Trophoblast cell (in vitro differentiated cells and primary cell): ENCODE results near the gene CCNB1.
A peak's percentile ranks its signal among the peaks of the same experiment; 100 is the strongest.

ENCODE experiments used
- DNase-seq, 2 donors: peaks; one replicate each; pipeline ENCODE4 v3.0.0-alpha.2; 2016
- H2AFZ ChIP-seq: 2 replicates; pipeline ENCODE4 v1.6.1; 2013; ENCODE audit warnings: low read length, moderate library complexity, mild to moderate bottlenecking; ENCODE audit not compliant: insufficient read depth, poor library complexity
- H2AK5ac ChIP-seq: 2 replicates; pipeline ENCODE4 v1.6.1; 2013; ENCODE audit warnings: mild to moderate bottlenecking, low read length
- H2BK120ac ChIP-seq: 2 replicates; pipeline ENCODE4 v1.6.1; 2013; ENCODE audit warnings: low read length, mild to moderate bottlenecking, moderate library complexity; ENCODE audit not compliant: insufficient read depth, poor library complexity
- H2BK12ac ChIP-seq: 2 replicates; pipeline ENCODE4 v1.6.1; 2013; ENCODE audit warnings: mild to moderate bottlenecking, low read length, moderate library complexity
- H2BK5ac ChIP-seq: 2 replicates; pipeline ENCODE4 v1.6.1; 2013; ENCODE audit warnings: low read length, low read depth, moderate library complexity, mild to moderate bottlenecking; ENCODE audit not compliant: poor library complexity
- H3K14ac ChIP-seq: 2 replicates; pipeline ENCODE4 v1.6.1; 2013; ENCODE audit warnings: mild to moderate bottlenecking, low read length
- H3K18ac ChIP-seq: 2 replicates; pipeline ENCODE4 v1.6.1; 2013; ENCODE audit warnings: mild to moderate bottlenecking, low read length
- H3K23ac ChIP-seq: 2 replicates; pipeline ENCODE4 v1.6.1; 2013; ENCODE audit warnings: low read length
- H3K27ac ChIP-seq: 2 replicates; pipeline ENCODE4 v1.5.1; 2013; ENCODE audit warnings: low read depth, mild to moderate bottlenecking, inconsistent platforms, low read length, moderate library complexity
- H3K27me3 ChIP-seq: 2 replicates; pipeline ENCODE4 v1.6.1; 2013; ENCODE audit warnings: inconsistent platforms, mild to moderate bottlenecking, low read length, moderate library complexity; ENCODE audit not compliant: insufficient read depth
- H3K36me3 ChIP-seq, 2 experiments: 1 replicate in 1 of 2; 2 replicates in 1 of 2; pipeline ENCODE4 v1.6.1; 2013; ENCODE audit warnings: low read length in 2 of 2, mild to moderate bottlenecking in 2 of 2, moderate library complexity in 1 of 2; ENCODE audit not compliant: insufficient read depth in 2 of 2, control insufficient read depth in 1 of 2
- H3K4ac ChIP-seq: 2 replicates; pipeline ENCODE4 v1.6.1; 2013; ENCODE audit warnings: low read depth, mild to moderate bottlenecking, low read length, moderate library complexity
- H3K4me1 ChIP-seq, 2 experiments: 1 replicate in 1 of 2; 2 replicates in 1 of 2; pipeline ENCODE4 v1.6.1; 2013; ENCODE audit warnings: low read length in 2 of 2, mild to moderate bottlenecking in 2 of 2, moderate library complexity in 1 of 2; ENCODE audit not compliant: insufficient read depth in 2 of 2, control insufficient read depth in 1 of 2
- H3K4me2 ChIP-seq: 2 replicates; pipeline ENCODE4 v1.6.1; 2013; ENCODE audit warnings: inconsistent platforms, mild to moderate bottlenecking, low read length, moderate library complexity
- H3K4me3 ChIP-seq: 2 replicates; pipeline ENCODE4 v1.5.1; 2013; ENCODE audit warnings: mild to moderate bottlenecking, low read depth, low read length, inconsistent platforms
- H3K79me1 ChIP-seq: one replicate; pipeline ENCODE4 v1.6.1; 2013; ENCODE audit warnings: low read length
- H3K79me2 ChIP-seq: 2 replicates; pipeline ENCODE4 v1.6.1; 2013; ENCODE audit warnings: low read length, mild to moderate bottlenecking; ENCODE audit not compliant: control insufficient read depth, insufficient read depth, poor library complexity
- H3K9ac ChIP-seq: 2 replicates; pipeline ENCODE4 v1.6.1; 2013; ENCODE audit warnings: mild to moderate bottlenecking, low read length
- H3K9me3 ChIP-seq: 2 replicates; pipeline ENCODE4 v1.6.1; 2013; ENCODE audit warnings: low read depth, mild to moderate bottlenecking, control low read depth, inconsistent platforms, low read length; ENCODE audit not compliant: insufficient read depth
- H4K12ac ChIP-seq: 2 replicates; pipeline ENCODE4 v1.6.1; 2013; ENCODE audit warnings: low read depth, mild to moderate bottlenecking, low read length, moderate library complexity
- H4K8ac ChIP-seq: 2 replicates; pipeline ENCODE4 v1.6.1; 2013; ENCODE audit warnings: low read depth, mild to moderate bottlenecking, low read length, moderate library complexity
- H4K91ac ChIP-seq: one replicate; pipeline ENCODE4 v1.6.1; 2013; ENCODE audit warnings: low read depth, mild to moderate bottlenecking, low read length, moderate library complexity
- WGBS: extraction: QIAGEN DNeasy Blood & Tissue Kit; methylation state at CpG from one replicate; pipeline ENCODE4 v1.1.7; 2013; ENCODE audit warnings: missing lambda C conversion rate; ENCODE audit not compliant: insufficient read length, insufficient coverage; ENCODE audit errors: extremely low coverage; 5-methylcytosine and 5-hydroxymethylcytosine counted together

Gene CCNB1

DNA sequence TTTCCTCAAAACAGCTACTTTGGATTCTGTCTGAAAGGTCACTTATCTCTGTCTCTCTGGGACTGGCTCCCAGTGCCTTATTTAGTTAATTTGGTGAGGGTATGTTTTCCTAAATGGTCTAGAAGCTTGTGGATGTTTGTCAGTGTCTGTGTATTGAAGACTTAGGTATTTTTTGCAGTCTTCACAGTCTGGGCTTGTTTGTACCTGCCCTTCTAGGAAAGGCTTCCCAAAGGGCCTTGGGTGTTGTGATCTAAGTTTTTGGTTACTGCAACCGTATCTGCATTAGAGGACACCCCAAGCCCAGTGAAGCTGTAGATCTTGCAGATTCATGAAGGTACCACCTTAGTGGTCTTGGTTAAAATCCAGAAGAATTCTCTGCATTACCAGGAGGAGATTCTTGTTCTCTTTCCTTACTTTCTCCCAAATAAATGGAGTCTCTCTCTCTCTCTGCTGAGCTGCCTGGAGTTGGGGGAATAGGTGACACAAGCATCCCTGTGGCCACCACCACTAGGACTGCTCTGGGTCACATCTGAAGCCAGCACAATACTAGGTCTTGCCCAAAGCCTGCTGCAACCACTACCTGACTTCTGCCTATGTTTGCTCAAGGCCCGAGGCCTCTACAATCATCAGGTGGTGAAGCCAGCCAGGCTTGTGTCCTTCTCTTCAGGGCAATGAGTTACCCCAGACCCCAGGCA is 17.8 kb upstream of the CCNB1 start:
- no peaks in the 10 kb centered on the region for H3K4me1 ChIP-seq
- no peak overlapping the region for H2BK120ac ChIP-seq
- H3K14ac ChIP-seq, result no peak overlapping the region
- H3K18ac ChIP-seq, result no peak overlapping the region
- H2BK5ac ChIP-seq, result no peak overlapping the region
- H3K9ac ChIP-seq, result no peak overlapping the region
- no peak overlapping the region for H3K4me2 ChIP-seq
- DNase-seq, result no peak
- no CpG with 5 or more reads among the region's 2 CpGs for WGBS
- no peak overlapping the region for H3K27ac ChIP-seq
- H2BK12ac ChIP-seq, result no peak overlapping the region
- H4K12ac ChIP-seq, result no peak overlapping the region
- H4K91ac ChIP-seq, result peak overlapping the region; percentile 19
- H3K4me3 ChIP-seq, result no peak overlapping the region
- no peaks in the 10 kb centered on the region for H3K79me2 ChIP-seq
- no peaks in the 10 kb centered on the region for H3K79me1 ChIP-seq
- no peak overlapping the region for H3K4ac ChIP-seq
- H4K8ac ChIP-seq, result no peak overlapping the region
- no peak overlapping the region for H2AK5ac ChIP-seq
- H2AFZ ChIP-seq, result no peak overlapping the region
- no peaks in the 10 kb centered on the region for H3K27me3 ChIP-seq
- no peaks in the 10 kb centered on the region for H3K36me3 ChIP-seq
- no peak overlapping the region for H3K23ac ChIP-seq
- no peaks in the 10 kb centered on the region for H3K9me3 ChIP-seq

DNA sequence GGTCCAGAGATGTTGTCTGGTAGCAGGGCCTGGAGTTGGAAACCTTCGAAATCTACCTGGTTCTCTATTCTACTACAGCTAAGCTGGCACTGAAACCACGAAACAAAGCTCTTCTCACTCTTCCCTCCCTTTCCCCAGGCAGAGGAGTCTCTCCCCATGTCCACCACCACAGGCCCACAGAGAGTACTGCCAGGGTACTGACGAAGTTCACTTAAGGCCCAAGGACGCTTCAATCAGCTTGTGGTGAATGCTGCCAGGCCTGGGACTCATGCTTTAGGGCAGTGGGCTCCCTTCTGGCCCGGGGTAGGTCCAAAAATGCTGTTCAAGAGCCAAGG is 17.3 kb upstream of the CCNB1 start:
- no peak overlapping the region for H3K27ac ChIP-seq
- H3K18ac ChIP-seq, result no peak overlapping the region
- H4K12ac ChIP-seq, result no peak overlapping the region
- no peak overlapping the region for H2BK5ac ChIP-seq
- H3K79me1 ChIP-seq, result no peaks in the 10 kb centered on the region
- no peak overlapping the region for H3K23ac ChIP-seq
- no peaks in the 10 kb centered on the region for H3K79me2 ChIP-seq
- no peak for DNase-seq
- H3K14ac ChIP-seq, result no peak overlapping the region
- H3K27me3 ChIP-seq, result no peaks in the 10 kb centered on the region
- no peak overlapping the region for H4K8ac ChIP-seq
- H3K4me1 ChIP-seq, result no peaks in the 10 kb centered on the region
- H4K91ac ChIP-seq, result no peak overlapping the region
- no peak overlapping the region for H3K4ac ChIP-seq
- no peak overlapping the region for H2BK120ac ChIP-seq
- H3K9ac ChIP-seq, result no peak overlapping the region
- H3K36me3 ChIP-seq, result no peaks in the 10 kb centered on the region
- no CpG with 5 or more reads among the region's 5 CpGs for WGBS
- H3K4me3 ChIP-seq, result no peak overlapping the region
- no peak overlapping the region for H3K4me2 ChIP-seq
- H2AK5ac ChIP-seq, result no peak overlapping the region
- H2AFZ ChIP-seq, result no peak overlapping the region
- no peaks in the 10 kb centered on the region for H3K9me3 ChIP-seq
- H2BK12ac ChIP-seq, result no peak overlapping the region

DNA sequence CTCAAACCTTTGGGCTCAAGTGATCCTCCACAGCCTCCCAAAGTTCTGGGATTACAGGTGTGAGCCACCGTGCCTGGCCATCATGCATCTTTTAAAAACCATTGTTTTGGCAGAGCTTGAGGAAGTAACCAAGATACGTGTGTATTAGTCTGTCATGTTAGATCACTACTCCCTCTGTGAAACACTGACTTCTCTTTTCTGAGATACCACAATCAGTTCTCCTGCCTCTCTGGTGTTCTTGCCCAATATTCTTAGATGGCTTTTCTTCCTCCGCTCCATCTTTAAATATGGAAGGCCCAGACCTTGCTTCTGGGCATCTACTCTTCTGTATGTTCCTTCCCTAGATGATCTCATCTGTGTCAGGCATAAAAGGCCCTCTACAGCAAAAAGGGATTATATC is 14.2 kb upstream of the CCNB1 start:
- no peaks in the 10 kb centered on the region for H3K79me1 ChIP-seq
- H3K4me3 ChIP-seq, result no peak overlapping the region

DNA sequence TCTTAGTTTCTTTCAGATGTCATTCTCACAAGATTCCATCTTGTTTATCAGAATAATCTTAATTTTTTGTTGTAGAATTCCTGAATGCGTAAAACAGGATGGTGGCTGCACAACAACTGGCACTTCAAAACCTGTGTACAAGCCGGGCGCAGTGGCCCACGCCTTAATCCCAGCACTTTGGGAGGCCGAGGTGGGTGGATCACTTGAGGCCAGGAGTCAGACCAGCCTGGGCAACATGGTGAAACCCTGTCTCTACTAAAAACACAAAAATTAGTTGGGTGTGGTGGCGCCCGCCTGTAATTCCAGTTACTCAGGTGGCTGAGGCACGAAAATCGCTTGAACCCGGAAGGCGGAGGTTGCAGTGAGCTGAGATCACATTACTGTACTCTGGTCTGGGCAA is 10.5 kb upstream of the CCNB1 start:
- H2BK12ac ChIP-seq, result no peak overlapping the region
- no peak overlapping the region for H4K12ac ChIP-seq
- H2BK120ac ChIP-seq, result no peak overlapping the region
- no peaks in the 10 kb centered on the region for H3K79me1 ChIP-seq
- H3K27me3 ChIP-seq, result no peaks in the 10 kb centered on the region
- no peak overlapping the region for H3K18ac ChIP-seq
- no peak overlapping the region for H4K8ac ChIP-seq
- no peak overlapping the region for H2BK5ac ChIP-seq
- no peak overlapping the region for H3K14ac ChIP-seq
- H3K79me2 ChIP-seq, result no peaks in the 10 kb centered on the region
- H3K36me3 ChIP-seq, result no peaks in the 10 kb centered on the region
- no peak overlapping the region for H3K4me2 ChIP-seq
- no peak overlapping the region for H4K91ac ChIP-seq
- no peak overlapping the region for H3K4ac ChIP-seq
- no peaks in the 10 kb centered on the region for H3K4me1 ChIP-seq
- no CpG with 5 or more reads among the region's 11 CpGs for WGBS
- no peak overlapping the region for H3K4me3 ChIP-seq
- no peak overlapping the region for H3K9ac ChIP-seq
- no peak overlapping the region for H2AK5ac ChIP-seq
- H2AFZ ChIP-seq, result no peak overlapping the region
- DNase-seq, result peak; percentile 88 to 91
- no peak overlapping the region for H3K23ac ChIP-seq
- no peak overlapping the region for H3K27ac ChIP-seq
- H3K9me3 ChIP-seq, result no peaks in the 10 kb centered on the region

More for the DNA sequence above, 14.2 kb upstream of the CCNB1 start:
- H3K4me2 ChIP-seq, result no peak overlapping the region
- no peaks in the 10 kb centered on the region for H3K79me2 ChIP-seq
- no peaks in the 10 kb centered on the region for H3K4me1 ChIP-seq
- no peaks in the 10 kb centered on the region for H3K9me3 ChIP-seq
- H3K4ac ChIP-seq, result no peak overlapping the region
- no peak overlapping the region for H2BK12ac ChIP-seq
- no peak overlapping the region for H2BK120ac ChIP-seq
- H4K91ac ChIP-seq, result no peak overlapping the region
- H2AFZ ChIP-seq, result no peak overlapping the region
- H3K27ac ChIP-seq, result no peak overlapping the region
- H2BK5ac ChIP-seq, result no peak overlapping the region
- no peak overlapping the region for H2AK5ac ChIP-seq
- WGBS, result no CpG with 5 or more reads among the region's 3 CpGs
- no peak overlapping the region for H4K8ac ChIP-seq
- H3K18ac ChIP-seq, result no peak overlapping the region
- no peak for DNase-seq
- no peak overlapping the region for H3K23ac ChIP-seq
- no peaks in the 10 kb centered on the region for H3K36me3 ChIP-seq
- no peak overlapping the region for H4K12ac ChIP-seq
- no peak overlapping the region for H3K14ac ChIP-seq
- H3K9ac ChIP-seq, result no peak overlapping the region
- H3K27me3 ChIP-seq, result no peaks in the 10 kb centered on the region
